NCI-H524 (cell line): ENCODE results near the gene BMF.
"Not testable (repeated sequence)": the region's sequence is repeated elsewhere in the genome, so short reads cannot be mapped to it uniquely, and the experiment has no call there.

Experiments used
- DNase-seq, 2 experiments: peaks; one replicate each; lab custom pipeline; 2025; lab: John Stamatoyannopoulos, UW

Gene BMF

DNA sequence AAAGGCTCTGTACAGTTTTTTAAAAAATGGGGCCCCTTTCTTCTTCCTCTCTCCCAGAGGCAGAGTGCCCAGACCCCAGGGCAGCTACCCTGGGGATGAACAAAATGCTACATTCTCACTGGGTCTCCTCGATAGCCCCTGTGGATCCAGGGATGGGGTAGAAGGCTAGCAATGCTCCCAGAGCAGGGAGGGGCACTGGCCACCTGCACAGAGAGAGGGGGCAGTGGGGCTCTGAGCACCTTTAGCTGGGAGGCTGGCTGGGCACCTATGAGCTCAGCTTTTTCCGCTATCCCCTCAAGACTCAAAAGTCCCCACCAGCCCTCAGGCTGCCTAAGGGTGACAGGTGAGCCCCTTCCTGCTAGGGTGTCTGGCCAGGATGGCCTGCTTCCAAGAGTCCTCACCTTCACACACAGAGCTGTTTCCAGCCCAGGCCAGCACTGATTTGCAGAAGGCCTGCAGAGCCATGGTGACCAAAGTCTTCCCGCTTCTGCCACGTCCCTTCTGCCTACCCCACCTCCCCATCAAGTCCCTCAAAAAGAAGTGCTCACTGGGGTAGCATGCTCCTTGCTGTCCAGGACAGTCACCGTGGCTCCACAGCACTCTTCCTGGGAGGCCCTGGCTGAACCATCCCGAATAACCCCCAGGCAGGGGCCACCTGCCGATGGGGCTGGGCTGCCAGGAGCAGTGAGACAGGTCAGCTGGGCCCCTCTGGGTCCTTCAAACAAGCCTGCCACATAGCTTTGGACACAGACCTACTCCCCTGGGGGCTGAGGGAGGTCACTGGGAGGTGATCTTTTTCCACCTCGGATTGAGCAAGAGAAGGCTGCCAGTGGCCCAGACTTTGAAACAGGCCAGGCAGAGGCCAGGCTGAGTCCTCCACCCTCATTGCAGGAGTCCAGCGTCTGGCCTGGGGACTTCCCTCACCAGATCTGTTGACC, 20.4 kb downstream of the BMF start:
- DNase-seq = no peak

GRCh38 chr15:40087068-40087810, 21.4 kb downstream of the BMF start:
- no peak for DNase-seq

GRCh38 chr15:40085266-40085665, 23.4 kb downstream of the BMF start:
- no peak for DNase-seq

GRCh38 chr15:40084650-40085049, 24.0 kb downstream of the BMF start:
- DNase-seq = no peak

GRCh38 chr15:40082195-40082883, 26.3 kb downstream of the BMF start:
- DNase-seq = no peak

DNA sequence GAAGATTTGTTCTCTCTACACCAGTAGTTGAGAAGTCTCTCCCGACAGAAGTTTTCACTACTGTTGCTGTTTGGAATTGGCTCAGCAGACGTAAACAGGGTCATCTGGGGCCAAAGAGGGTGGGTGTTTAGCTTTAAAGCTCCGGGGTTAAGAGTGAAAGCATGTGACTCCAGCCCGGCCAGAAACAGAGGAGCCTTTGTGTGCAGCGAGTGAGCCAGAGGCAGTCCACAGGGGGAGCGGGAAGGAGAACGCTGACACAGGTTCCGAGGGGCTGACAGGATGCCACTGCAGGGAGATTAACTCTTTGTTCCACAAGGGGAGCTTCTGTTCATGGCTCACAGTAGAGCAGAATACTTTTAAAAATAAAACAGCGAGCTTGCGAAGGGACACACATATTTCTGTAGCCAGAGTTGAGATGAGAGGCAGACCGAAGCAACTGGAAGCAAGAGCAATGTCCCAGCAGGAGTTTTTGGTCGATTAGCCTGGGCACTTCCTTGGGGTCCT, 26.9 kb downstream of the BMF start:
- peak; percentile 14 to 50 for DNase-seq

GRCh38 chr15:40080847-40081246, 27.8 kb downstream of the BMF start:
- no peak for DNase-seq

DNA sequence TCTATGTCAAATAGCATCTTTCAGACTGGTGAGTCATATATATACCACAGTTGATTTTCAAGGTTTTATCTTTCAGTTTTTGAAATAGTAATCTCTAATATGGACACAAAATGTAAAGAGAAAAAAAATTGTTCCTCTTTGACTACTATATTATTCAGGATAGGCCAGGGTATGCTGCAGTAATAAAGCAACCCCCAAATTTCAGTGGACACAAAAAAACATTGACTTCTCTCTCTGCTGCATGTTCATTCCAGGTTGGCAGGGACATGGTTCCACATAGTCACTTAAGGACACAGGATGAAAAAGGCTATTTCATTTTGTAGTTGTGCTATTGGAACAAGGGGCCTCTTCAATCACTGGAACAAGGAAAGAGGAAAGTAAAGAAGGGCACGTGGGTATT, 28.6 kb downstream of the BMF start:
- no peak for DNase-seq

- DNase-seq = no peak
These were observed 29.2 kb downstream of the BMF start for GRCh38 chr15:40079456-40079855.

GRCh38 chr15:40075298-40076044, 33.2 kb downstream of the BMF start:
- DNase-seq = no peak

- DNase-seq = not testable (repeated sequence)
These were observed 34.0 kb downstream of the BMF start for GRCh38 chr15:40074656-40075055.

GRCh38 chr15:40073716-40074490, 34.8 kb downstream of the BMF start:
- DNase-seq = not testable (repeated sequence)

DNA sequence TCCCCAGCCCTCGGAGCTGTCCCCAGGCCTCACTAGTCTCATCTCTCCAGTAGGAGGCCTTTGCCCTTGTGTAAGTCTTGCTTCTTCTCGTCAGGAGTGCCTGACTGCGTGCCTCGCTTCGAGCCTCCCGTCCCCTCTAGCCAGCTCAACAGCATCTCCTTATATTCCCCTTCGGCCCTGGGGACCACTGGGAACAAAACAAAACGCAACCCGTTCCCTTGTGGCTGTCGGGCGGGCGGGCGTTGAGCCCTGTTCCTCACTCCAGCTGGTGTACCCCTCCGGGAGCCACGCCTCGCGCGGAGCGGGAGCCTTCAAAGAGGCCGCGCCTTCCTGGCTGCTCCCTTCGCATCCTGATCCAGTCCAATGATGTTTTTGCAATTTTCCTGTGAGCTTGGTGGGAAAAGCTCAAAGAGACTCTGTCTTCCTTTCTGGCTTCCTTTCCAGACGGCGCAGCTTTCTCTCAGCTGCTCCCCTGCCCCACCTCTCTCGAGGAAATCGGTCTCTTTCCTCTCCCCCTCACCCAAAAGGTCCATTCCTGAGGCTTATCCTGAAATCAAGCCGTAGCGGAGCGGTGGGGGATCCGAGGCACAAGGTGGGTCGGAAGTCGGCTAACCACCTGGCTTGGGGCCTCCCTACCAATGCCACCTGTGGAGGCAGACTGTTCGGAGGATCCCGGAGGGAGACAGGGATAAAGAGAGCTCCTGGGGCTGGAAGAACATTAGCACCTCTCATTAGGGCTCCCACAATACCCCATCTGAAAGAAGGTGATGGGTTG, 36.3 kb downstream of the BMF start:
- no peak for DNase-seq

DNA sequence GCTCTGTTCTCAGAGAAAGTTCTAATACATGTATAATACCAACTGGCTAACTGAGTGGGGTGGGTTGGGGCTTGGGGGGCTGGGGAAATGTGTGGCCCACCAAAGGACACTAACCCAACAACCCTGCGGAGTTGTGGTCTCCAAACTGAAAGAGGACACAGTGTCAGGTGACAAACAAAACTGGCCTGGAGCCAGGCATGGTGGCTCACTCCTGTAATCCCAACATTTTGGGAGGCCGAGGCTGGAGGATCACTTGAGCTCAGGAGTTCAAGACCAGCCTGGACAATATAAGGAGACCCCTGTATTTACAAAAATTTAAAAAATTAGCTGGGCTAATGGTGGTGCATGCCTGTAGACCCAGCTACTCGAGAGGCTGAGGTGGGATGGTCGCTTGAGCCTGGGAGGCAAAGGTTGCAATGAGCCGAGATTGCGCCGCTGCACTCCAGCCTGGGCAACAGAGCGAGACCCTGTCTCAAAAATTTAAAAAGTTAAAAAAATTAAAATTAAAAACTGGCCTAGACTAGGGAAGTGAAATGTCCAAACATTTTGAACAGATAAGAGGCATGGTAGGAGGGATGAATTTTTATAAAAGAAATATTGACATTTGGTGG, 38.0 kb downstream of the BMF start:
- DNase-seq = no peak

- DNase-seq = peak in 1 of 2 experiments; percentile 54
These were observed 38.5 kb downstream of the BMF start for GRCh38 chr15:40070166-40070557.

- DNase-seq = peak; percentile 95 to 97
These were observed 39.2 kb downstream of the BMF start for GRCh38 chr15:40069178-40070165.

- DNase-seq = no peak
These were observed 40.6 kb downstream of the BMF start for GRCh38 chr15:40067921-40068624.

DNA sequence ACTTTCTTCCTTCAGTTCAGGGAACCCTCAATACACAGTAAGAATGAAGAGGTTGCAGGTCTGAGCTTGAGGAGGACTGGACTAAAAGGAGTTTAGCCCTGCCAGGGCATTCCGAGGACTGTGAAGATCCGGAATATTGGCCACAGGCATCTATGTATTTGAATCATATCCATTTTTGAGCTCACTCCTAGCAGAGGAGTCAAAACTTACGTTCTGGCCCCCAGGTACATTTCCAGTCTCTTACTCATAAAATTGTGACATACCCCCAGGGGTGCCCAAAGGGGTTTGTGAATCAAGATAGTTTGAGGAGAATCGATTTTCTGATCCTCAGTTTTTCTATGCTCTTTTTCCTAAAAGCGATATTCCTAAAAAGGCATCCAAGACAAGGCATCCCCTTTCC, 42.1 kb downstream of the BMF start:
- DNase-seq = no peak
